GM12878 (cell line): ENCODE data around the gene SKAP1. TPM values are rescaled to one million over a fixed set of nuclear protein-coding genes. Genes with fewer than 3 reads are reported as not detected.
A peak's percentile ranks its signal among the peaks of the same experiment; 100 is the strongest.

Source experiments
- BHLHE40 ChIP-seq, 2 experiments: fragments of 450-650 bp in 1 of 2; IDR thresholded peaks; 2 replicates each; pipeline ENCODE4 v1.6.1; 2011 to 2017; ENCODE audit warnings: low read depth in 2 of 2, borderline replicate concordance in 1 of 2, improper control_type of control experiment in 1 of 2, low read length in 1 of 2, mild to moderate bottlenecking in 1 of 2
- CBX5 ChIP-seq: sonication (generic); IDR thresholded peaks from 2 replicates; pipeline ENCODE4 v1.6.1; 2016; ENCODE audit warnings: low read depth, moderate library complexity, mild to moderate bottlenecking, inconsistent platforms
- CREB1 ChIP-seq: IDR thresholded peaks from 2 replicates; pipeline ENCODE4 v1.6.1; 2012; ENCODE audit warnings: low read depth, mild to moderate bottlenecking, inconsistent platforms
- EED ChIP-seq: sonication (generic); IDR thresholded peaks from 2 replicates; pipeline ENCODE4 v1.6.1; 2016; ENCODE audit warnings: antibody characterized with exemption, low read depth
- LARP7 ChIP-seq: fragments of 450-650 bp; IDR thresholded peaks from 2 replicates; pipeline ENCODE4 v1.6.1; 2017; ENCODE audit warnings: mild to moderate bottlenecking
- NKRF ChIP-seq: fragments of 450-650 bp; conservative IDR thresholded peaks from 2 replicates; pipeline ENCODE4 v1.6.1; 2017; ENCODE audit warnings: mild to moderate bottlenecking, moderate library complexity
- NR2C1 ChIP-seq: fragments of 450-650 bp; IDR thresholded peaks from 2 replicates; pipeline ENCODE4 v1.6.1; 2017; ENCODE audit warnings: antibody characterized with exemption, mild to moderate bottlenecking, moderate library complexity
- NR2F1 ChIP-seq: fragments of 450-650 bp; conservative IDR thresholded peaks from 2 replicates; pipeline ENCODE4 v1.6.1; 2017; ENCODE audit warnings: mild to moderate bottlenecking
- PAX8 ChIP-seq: fragments of 450-650 bp; IDR thresholded peaks from 2 replicates; pipeline ENCODE4 v1.6.1; 2017; ENCODE audit warnings: mild to moderate bottlenecking, moderate library complexity
- POLR2A ChIP-seq: IDR thresholded peaks from 2 replicates; pipeline ENCODE4 v1.6.1; 2011; ENCODE audit warnings: low read depth, mild to moderate bottlenecking, low read length
- RB1 ChIP-seq: fragments of 450-650 bp; formaldehyde crosslinking; IDR thresholded peaks from 2 replicates; pipeline ENCODE4 v1.6.1; 2017; ENCODE audit warnings: mild to moderate bottlenecking, borderline replicate concordance
- RUNX3 ChIP-seq: IDR thresholded peaks from 2 replicates; pipeline ENCODE4 v1.6.1; 2012; ENCODE audit warnings: low read length, inconsistent platforms
- SRF ChIP-seq, 2 experiments: IDR thresholded peaks; 2 replicates each; pipeline ENCODE4 v1.6.1; 2011; ENCODE audit warnings: low read depth in 2 of 2, low read length in 2 of 2, mild to moderate bottlenecking in 1 of 2, moderate library complexity in 1 of 2
- STAT1 ChIP-seq: fragments of 450-650 bp; conservative IDR thresholded peaks from 2 replicates; pipeline ENCODE4 v1.6.1; 2014; ENCODE audit warnings: antibody characterized with exemption, mild to moderate bottlenecking
- TAF1 ChIP-seq: IDR thresholded peaks from 2 replicates; pipeline ENCODE4 v1.6.1; 2011; ENCODE audit warnings: mild to moderate bottlenecking, low read depth, low read length, borderline replicate concordance
- TARDBP ChIP-seq: IDR thresholded peaks from 2 replicates; pipeline ENCODE4 v1.6.1; 2016; ENCODE audit warnings: borderline replicate concordance
- ZNF274 ChIP-seq: IDR thresholded peaks from one replicate; pipeline ENCODE4 v1.8.0; 2011; ENCODE audit not compliant: insufficient read length, insufficient read depth
- ZNF687 ChIP-seq: fragments of 450-650 bp; IDR thresholded peaks from 2 replicates; pipeline ENCODE4 v1.6.1; 2017; ENCODE audit warnings: mild to moderate bottlenecking, moderate library complexity
- polyA plus RNA-seq, 11 experiments: library from polyadenylated mRNA; depleted of rRNA in 4 of 11; unstranded in 6 of 11; stranded (reverse) in 5 of 11; fragments of >200 nt; fragmentation: Nextera tagmentation in 4 of 11; fragmentation: Illumina TruSeq in 1 of 11; extraction: Ambion mirVana in 4 of 11; extraction: Trizol in 1 of 11; gene quantifications; 1 replicate in 1 of 11; 2 replicates in 10 of 11; pipeline versions ENCODE4 v1.2.1 to v1.2.3, GENCODE V29; 2011 to 2016; ENCODE audit warnings: inconsistent platforms in 2 of 11, missing spikeins in 2 of 11, low read depth in 1 of 11
- total RNA-seq, 4 experiments: library from RNA; depleted of rRNA in 3 of 4; stranded (reverse); fragments of >200 nt in 3 of 4; fragmentation: Illumina TruSeq in 1 of 4; extraction: Trizol in 1 of 4; gene quantifications; 2 replicates each; pipeline versions ENCODE4 v1.2.1 to v1.2.3, GENCODE V29; 2013 to 2021

The SKAP1 gene
- total and polyA plus RNA-seq, 10 of the 15 experiments (the other 5 are each of a cell fraction or from before 2014, with no cell fraction given), result 17.1 to 97.6 (median 35.9) TPM

- peak; percentile 50; the same call in 1 of the 2 replicates for TF ChIP-seq ZNF687
- TF ChIP-seq SRF (IDR thresholded peaks at IDR 0.05; ENCODE audit: low read depth in 2 of 2, low read length in 2 of 2), result 0 out of 4 replicates have a peak, but pooled peaks of 1 of the 2 experiments have one; percentile 4
- TF ChIP-seq NR2F1, result peak; percentile 48
- 0 out of 2 replicates have a peak, but pooled peaks have one; percentile 21 for TF ChIP-seq EED
- TF ChIP-seq ZNF274, result no peak
- 0 out of 2 replicates have a peak, but pooled peaks have one; percentile 33 for TF ChIP-seq CREB1
- peak in 1 of 2 experiments; percentile 56; a peak in 1 of 4 replicates for TF ChIP-seq BHLHE40 (IDR thresholded peaks at IDR 0.05; ENCODE audit: borderline replicate concordance in 1 of 2, low read depth in 2 of 2, low read length in 1 of 2)
- peak; percentile 86 for TF ChIP-seq NR2C1
- TF ChIP-seq TAF1, result peak; percentile 38; the same call in 1 of the 2 replicates
- peak; percentile 60 for TF ChIP-seq RUNX3
- TF ChIP-seq PAX8, result no peak
- TF ChIP-seq POLR2A, result peak; percentile 74
- TF ChIP-seq STAT1, result peak; percentile 93
- peak; percentile 99 for TF ChIP-seq CBX5
- TF ChIP-seq TARDBP, result 0 out of 2 replicates have a peak, but pooled peaks have one; percentile 73
- peak; percentile 89 for TF ChIP-seq RB1
- peak; percentile 97 for TF ChIP-seq LARP7
- TF ChIP-seq NKRF, result peak; percentile 74; the same call in 1 of the 2 replicates
These were observed 328.8 kb downstream of the SKAP1 start, which contains the start of gene CBX1 (continued) for GRCh38 chr17:48101012-48101720.
